GM11168 (cell line): ENCODE measurements around the gene TMEM94.
"Not testable (repeated sequence)": the region's sequence is repeated elsewhere in the genome, so short reads cannot be mapped to it uniquely, and the experiment has no call there.

ENCODE experiments used
- in situ Hi-C: fragments of 300-500 bp; cut with MboI; formaldehyde crosslinking; loops from one replicate; pipeline ENCODE4 v1.12.0; 2022; ENCODE audit warnings: low sequenced_read_pairs; ENCODE audit not compliant: unreplicated experiment

Gene TMEM94

DNA sequence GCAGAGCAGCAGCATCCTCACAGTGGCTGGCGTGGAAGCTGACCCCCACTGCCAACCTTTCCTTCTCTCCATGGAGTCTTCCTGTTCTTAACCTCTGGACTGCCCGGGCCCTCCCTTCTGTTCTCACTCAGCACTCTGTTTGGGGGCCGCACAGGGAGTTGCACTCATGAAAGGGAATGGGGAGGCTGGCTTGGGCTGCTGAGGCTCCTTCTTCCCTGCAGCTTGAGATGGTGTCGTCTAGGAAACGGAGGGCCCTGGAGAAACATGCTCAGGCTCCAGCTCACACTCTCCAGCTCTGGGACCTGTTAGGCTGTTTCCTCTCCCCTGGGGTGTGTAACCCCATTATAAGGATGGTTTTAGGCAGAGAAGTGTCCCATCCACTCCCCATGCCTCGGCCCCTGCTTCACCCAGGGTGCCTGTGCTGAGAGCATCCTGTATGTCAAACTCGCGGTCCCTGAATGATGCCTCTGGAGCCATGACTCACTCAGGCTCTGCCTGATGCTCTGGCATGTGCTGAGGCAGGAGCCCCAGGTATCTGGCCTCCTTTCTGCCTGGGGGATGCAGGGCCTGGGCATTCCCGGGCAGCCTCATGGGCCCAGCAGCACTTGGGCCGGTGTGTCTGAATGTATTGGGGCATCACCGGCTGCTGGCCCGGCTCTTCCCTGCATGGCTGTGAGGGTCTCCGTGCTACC, 18.9 kb downstream of the TMEM94 start:
- in situ Hi-C loops = no loop called here

- in situ Hi-C loops = no loop called here
Measured at GRCh38 chr17:75475851-75476250, 19.4 kb downstream of the TMEM94 start.

- in situ Hi-C loops = no loop called here
Measured at GRCh38 chr17:75476271-75476671, 19.8 kb downstream of the TMEM94 start.

DNA sequence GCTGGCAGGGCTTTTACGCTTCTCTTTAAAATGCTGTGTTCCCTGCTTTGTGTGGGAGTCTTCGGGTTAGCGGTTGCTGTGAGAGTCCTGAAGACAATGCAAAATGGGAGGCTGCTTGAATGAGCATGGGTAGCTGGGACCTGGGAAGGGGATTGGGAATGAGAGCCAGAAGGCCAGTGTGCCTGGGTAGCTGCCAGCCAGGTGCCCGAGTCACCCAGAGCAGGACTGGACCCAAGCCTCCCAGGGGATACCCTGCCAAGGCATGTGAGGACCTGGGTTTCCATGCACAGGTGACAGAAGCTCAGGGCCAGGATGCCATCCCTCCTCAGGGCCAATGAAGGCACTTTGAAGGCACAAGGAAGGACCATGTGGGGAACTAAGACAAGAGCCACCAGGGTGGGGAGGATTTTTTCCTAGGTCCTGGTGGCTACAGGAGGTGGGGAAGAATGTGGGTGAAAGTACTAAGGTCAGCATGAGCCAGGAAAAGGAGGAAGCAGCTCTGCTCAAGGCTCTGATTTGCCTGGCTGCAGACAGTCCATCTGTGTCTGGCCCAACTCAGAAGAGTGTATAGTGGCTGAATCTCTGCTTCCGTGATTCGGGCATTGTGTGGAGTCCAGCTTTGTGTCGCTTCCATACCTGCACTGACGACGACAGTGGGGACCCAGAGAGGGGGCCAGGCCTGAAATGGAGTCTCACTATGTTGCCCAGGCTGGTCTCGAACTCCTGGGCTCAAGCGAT, 20.5 kb downstream of the TMEM94 start:
- in situ Hi-C loops = no loop called here

GRCh38 chr17:75477490-75477862, 21.0 kb downstream of the TMEM94 start:
- in situ Hi-C loops = not testable (repeated sequence)

DNA sequence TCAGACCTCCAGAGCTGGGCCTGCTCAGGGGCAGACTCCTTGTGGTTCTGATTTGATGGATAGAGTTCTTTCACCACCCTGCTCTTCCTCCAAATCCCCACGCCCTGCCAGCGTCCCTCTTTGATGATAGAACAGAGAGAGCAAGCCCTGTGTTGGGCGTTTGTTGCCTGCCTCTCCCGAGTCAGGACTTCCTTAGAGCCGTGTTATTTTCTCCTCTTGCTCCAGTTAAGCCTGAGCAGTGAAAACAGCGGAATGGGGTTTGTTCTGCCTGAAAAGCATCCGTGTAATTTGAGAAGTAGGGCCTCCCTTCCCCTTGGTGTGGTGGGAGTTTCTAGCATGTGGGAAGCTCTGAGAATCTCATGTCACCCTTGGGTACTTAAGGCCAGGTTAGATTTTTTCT, 22.1 kb downstream of the TMEM94 start:
- in situ Hi-C loops = no loop called here

- in situ Hi-C loops = no loop called here
Measured at GRCh38 chr17:75480281-75480680, 23.8 kb downstream of the TMEM94 start.

- in situ Hi-C loops = no loop called here
Measured at GRCh38 chr17:75481194-75482068, 25.0 kb downstream of the TMEM94 start.

- in situ Hi-C loops = no loop called here
Measured at GRCh38 chr17:75482098-75482942, 25.9 kb downstream of the TMEM94 start.

DNA sequence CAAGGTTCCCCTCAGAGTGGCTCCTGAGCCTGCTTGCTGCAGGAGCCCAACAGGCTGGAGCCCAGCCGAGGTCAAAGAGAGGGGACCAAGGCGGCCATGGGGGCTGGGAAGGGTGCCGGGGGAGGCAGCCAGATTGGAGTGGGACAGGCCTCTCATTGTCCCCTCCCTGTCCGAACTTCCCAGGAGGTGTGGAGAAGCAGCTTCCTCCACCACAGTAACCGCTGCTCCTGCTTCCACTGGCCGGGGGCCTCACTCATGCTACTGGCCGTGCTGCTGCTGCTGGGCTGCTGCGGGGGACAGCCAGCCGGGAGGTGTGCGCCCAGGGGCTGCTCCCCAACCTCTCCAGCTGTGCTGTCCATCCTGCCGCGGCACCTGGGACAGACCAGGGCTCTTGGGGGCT, 29.3 kb downstream of the TMEM94 start:
- in situ Hi-C loops = no loop called here

DNA sequence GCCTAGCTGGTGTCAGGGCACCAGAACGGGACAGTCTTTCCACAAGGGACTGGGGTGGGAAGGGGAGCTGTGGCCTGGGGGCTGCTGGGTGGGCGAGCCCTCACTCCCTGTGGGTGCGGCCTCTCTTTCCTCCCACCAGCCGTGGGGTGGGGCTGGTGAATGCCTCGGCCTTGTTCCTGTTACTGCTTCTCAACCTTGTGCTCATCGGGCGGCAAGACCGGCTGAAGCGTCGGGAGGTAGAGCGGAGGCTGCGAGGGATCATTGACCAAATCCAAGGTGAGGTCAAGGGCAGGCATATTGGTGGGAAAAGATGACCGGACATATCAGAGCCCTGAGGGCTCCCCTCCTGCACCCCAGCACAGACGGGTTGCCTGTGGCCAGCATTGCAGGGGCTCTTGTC, 29.7 kb downstream of the TMEM94 start:
- in situ Hi-C loops = no loop called here

- in situ Hi-C loops = no loop called here
Measured at GRCh38 chr17:75486951-75487350, 30.5 kb downstream of the TMEM94 start.

DNA sequence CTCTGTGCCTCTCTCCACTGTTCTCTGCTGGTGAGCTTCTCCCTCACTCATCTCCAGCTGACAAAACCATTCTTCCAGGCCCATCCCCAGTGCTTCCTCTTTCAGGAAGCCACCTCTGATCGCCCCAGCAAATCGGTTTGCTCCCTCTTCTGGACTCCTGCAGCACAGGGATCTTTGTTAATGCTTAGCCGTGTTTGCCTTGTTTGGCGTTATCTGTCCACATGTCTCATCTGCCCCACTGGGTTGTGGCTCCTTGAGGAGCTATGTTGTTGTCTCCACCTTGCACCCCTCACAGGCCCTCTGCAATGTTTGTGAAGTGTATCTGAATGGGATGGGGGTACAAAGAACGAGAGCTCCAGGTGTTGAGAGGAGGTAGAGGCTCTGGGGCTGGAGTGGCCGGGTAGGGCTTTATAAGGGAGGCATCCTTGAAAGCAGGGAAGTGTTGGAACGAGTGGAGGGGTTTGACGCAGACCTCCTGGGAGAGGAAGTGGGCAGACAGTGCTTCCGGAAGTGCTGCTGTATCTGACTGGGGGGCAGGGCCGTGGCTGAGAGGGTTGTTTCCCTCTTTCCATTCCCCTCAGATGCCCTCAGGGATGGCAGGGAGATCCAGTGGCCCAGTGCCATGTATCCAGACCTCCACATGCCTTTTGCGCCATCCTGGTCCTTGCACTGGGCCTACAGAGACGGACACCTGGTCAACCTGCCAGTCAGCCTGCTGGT, 31.1 kb downstream of the TMEM94 start:
- in situ Hi-C loops = no loop called here

DNA sequence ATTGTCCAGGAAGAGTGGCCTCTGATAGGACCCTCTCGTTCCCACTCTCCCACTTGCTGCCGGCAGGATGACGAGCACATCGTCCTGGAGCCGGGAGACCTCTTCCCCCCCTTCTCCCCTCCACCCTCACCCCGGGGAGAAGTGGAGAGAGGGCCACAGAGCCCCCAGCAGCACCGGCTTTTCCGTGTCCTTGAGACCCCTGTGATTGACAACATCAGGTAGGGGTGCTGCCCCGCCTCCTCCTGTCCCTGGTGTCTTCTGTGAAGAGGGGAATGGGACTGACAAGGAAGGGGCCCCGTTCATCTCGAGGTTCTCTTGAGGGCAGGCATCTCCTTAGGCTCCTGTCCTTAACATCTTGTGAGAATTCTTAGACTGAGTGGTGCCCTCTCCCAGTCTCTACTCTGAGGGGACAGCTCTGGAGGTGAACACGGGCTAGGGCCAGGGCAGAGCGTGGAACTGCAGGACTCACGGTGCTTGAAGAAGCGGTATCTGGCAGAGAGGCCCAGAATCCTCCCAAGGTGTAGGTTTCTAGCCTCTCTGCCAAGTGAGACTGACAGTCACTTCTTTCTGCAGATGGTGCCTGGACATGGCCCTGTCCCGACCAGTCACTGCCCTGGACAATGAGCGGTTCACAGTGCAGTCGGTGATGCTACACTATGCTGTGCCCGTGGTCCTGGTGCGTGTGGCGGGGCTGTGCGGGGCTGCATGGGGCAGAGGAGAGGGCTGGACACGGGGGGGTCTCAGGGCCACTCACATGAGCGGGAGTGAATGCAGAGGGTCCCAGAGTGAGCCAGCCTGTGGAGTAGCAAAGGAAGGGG, 32.5 kb downstream of the TMEM94 start:
- in situ Hi-C loops = no loop called here

DNA sequence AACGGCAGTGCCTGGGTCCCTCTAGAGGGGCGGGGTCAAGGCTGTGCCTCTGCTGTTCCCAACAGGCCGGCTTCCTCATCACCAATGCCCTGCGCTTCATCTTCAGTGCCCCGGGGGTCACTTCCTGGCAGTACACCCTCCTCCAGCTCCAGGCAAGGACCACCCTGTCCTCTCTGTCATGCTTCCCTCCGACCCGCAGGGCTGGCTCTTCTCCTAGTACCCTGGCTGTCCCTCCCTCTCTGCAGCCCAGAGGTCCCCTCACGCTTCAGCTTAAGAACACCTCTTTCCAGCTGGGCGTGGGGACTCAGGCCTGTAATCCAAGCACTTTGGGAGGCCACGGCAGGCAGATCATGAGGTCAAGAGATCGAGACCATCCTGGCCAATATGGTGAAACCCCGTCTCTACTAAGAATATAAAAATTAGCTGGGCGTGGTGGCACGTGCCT, 33.1 kb downstream of the TMEM94 start:
- in situ Hi-C loops = no loop called here

- in situ Hi-C loops = loop anchor here (10.0 kb wide), 1 partner anchor 65 kb away; no protein-coding TSS in a partner anchor
Measured at GRCh38 chr17:75490173-75490743, 33.8 kb downstream of the TMEM94 start.

DNA sequence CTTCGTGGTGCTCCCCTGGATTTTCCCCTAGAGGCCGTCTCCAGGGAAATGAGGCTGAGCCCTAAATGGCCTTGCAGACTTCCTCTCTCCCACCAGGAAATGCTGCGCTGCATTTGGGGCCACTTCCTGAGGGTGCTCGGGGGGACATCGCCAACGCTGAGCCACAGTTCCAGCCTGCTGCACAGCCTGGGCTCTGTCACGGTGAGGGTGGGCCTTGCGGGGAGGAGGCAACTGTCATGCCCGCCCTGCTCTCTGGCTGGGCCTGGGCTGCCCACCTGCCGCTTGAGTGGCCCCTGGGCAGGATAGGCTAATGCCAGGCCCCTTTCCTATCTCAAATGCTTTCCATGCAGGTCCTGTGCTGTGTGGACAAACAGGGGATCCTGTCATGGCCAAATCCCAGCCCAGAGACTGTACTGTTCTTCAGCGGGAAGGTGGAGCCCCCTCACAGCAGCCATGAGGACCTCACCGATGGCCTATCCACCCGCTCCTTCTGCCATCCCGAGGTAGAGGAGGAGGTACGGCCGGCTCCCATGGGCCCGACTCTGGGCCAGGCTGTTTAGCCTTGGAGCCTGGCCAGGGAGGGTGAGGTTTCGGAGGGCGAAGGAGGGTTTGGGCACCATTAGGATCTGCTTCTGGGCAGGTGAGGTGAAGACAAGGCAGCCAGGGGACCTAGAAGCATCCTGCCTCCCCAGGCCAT, 34.7 kb downstream of the TMEM94 start:
- in situ Hi-C loops = loop anchor here (10.0 kb wide), 1 partner anchor 66 kb away; no protein-coding TSS in a partner anchor
